ENCODE measurements around the gene CD22. TPM values are rescaled to one million over a fixed set of nuclear protein-coding genes. Genes with fewer than 3 reads are reported as not detected.

Gene CD22
- total and polyA plus RNA-seq, 4 donors = 0.15 to 4.1 (median 1.3) TPM

GRCh38 chr19:35352448-35353304 is 23.7 kb downstream of the CD22 start (continued):
- TF ChIP-seq, protein P1, sequence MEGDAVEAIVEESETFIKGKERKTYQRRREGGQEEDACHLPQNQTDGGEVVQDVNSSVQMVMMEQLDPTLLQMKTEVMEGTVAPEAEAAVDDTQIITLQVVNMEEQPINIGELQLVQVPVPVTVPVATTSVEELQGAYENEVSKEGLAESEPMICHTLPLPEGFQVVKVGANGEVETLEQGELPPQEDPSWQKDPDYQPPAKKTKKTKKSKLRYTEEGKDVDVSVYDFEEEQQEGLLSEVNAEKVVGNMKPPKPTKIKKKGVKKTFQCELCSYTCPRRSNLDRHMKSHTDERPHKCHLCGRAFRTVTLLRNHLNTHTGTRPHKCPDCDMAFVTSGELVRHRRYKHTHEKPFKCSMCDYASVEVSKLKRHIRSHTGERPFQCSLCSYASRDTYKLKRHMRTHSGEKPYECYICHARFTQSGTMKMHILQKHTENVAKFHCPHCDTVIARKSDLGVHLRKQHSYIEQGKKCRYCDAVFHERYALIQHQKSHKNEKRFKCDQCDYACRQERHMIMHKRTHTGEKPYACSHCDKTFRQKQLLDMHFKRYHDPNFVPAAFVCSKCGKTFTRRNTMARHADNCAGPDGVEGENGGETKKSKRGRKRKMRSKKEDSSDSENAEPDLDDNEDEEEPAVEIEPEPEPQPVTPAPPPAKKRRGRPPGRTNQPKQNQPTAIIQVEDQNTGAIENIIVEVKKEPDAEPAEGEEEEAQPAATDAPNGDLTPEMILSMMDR (IDR thresholded peaks at IDR 0.05; ENCODE audit: low read depth, low read length, missing input control) = peak; percentile 95
- peak in 1 of 2 donors; percentile 14 for TF ChIP-seq EGR1 (IDR thresholded peaks at IDR 0.05; ENCODE audit: low read depth in 2 of 2)

GRCh38 chr19:35353635-35354034 is 24.6 kb downstream of the CD22 start:
- DNase-seq (ENCODE audit: low spot score) = no peak
- 84% methylated on average over 9 of the region's 9 CpGs for WGBS
- Histone ChIP-seq H3K4me1 (ENCODE audit: control insufficient read depth in 4 of 4, insufficient read depth in 4 of 4, low read length in 3 of 4) (peaks cover 3 to 15% (median 4%) of the 10 kb centered on the region in 4 donors), H3K27me3 (ENCODE audit: control insufficient read depth in 4 of 4, insufficient read depth in 4 of 4, low read length in 3 of 4) (no peaks in the 10 kb centered on the region), H3K27ac (ENCODE audit: low read depth in 1 of 2, low read length in 2 of 2) (no peak overlapping the region), H3K9ac (ENCODE audit: low read depth in 1 of 2, low read length in 2 of 2) (no peak overlapping the region), H3K4me3 (ENCODE audit: low read depth in 1 of 3, low read length in 3 of 3) (no peak overlapping the region), H3K9me3 (ENCODE audit: control insufficient read depth in 4 of 4, low read length in 3 of 4) (no peaks in the 10 kb centered on the region), H3K36me3 (ENCODE audit: control insufficient read depth in 4 of 4, insufficient read depth in 3 of 4, low read depth in 1 of 4, low read length in 3 of 4) (no peaks in the 10 kb centered on the region)
- no peak for TF ChIP-seq FOXA2 (IDR thresholded peaks at IDR 0.05)
- TF ChIP-seq, protein P2, sequence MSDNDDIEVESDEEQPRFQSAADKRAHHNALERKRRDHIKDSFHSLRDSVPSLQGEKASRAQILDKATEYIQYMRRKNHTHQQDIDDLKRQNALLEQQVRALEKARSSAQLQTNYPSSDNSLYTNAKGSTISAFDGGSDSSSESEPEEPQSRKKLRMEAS (IDR thresholded peaks at IDR 0.05) = no peak
- no peak for TF ChIP-seq NR2F2 (IDR thresholded peaks at IDR 0.05)
- no peak for TF ChIP-seq TAF1 (conservative IDR thresholded peaks at IDR 0.05)
- TF ChIP-seq YY1 (IDR thresholded peaks at IDR 0.05) = no peak

GRCh38 chr19:35354898-35355297 is 25.9 kb downstream of the CD22 start:
- H3K4me3 ChIP-seq (ENCODE audit: low read depth in 1 of 3, low read length in 3 of 3) = no peak overlapping the region
- H3K4me1 ChIP-seq (ENCODE audit: control insufficient read depth in 4 of 4, insufficient read depth in 4 of 4, low read length in 3 of 4) = peaks cover 3 to 15% (median 4%) of the 10 kb centered on the region in 4 donors
- no peak overlapping the region for H3K9ac ChIP-seq (ENCODE audit: low read depth in 1 of 2, low read length in 2 of 2)
- no peak for DNase-seq (ENCODE audit: low spot score)
- H3K9me3 ChIP-seq (ENCODE audit: control insufficient read depth in 4 of 4, low read length in 3 of 4) = no peaks in the 10 kb centered on the region
- no peak for TF ChIP-seq JUND (IDR thresholded peaks at IDR 0.05)
- TF ChIP-seq TAF1 (conservative IDR thresholded peaks at IDR 0.05) = no peak
- no peak for TF ChIP-seq GABPA (IDR thresholded peaks at IDR 0.05 in 1 of 2, conservative IDR thresholded peaks at IDR 0.05 in 1 of 2)
- TF ChIP-seq EGR1 (IDR thresholded peaks at IDR 0.05; ENCODE audit: low read depth in 2 of 2) = no peak
- TF ChIP-seq, protein P3, sequence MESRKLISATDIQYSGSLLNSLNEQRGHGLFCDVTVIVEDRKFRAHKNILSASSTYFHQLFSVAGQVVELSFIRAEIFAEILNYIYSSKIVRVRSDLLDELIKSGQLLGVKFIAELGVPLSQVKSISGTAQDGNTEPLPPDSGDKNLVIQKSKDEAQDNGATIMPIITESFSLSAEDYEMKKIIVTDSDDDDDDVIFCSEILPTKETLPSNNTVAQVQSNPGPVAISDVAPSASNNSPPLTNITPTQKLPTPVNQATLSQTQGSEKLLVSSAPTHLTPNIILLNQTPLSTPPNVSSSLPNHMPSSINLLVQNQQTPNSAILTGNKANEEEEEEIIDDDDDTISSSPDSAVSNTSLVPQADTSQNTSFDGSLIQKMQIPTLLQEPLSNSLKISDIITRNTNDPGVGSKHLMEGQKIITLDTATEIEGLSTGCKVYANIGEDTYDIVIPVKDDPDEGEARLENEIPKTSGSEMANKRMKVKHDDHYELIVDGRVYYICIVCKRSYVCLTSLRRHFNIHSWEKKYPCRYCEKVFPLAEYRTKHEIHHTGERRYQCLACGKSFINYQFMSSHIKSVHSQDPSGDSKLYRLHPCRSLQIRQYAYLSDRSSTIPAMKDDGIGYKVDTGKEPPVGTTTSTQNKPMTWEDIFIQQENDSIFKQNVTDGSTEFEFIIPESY (IDR thresholded peaks at IDR 0.05) = no peak
- no peak for TF ChIP-seq FOXA1 (IDR thresholded peaks at IDR 0.05)
- no peak overlapping the region for H3K27ac ChIP-seq (ENCODE audit: low read depth in 1 of 2, low read length in 2 of 2)
- 69% methylated on average over 8 of the region's 8 CpGs for WGBS
- H3K27me3 ChIP-seq (ENCODE audit: control insufficient read depth in 4 of 4, insufficient read depth in 4 of 4, low read length in 3 of 4) = no peaks in the 10 kb centered on the region
- no peaks in the 10 kb centered on the region for H3K36me3 ChIP-seq (ENCODE audit: control insufficient read depth in 4 of 4, insufficient read depth in 3 of 4, low read depth in 1 of 4, low read length in 3 of 4)
